HepG2 (cell line): ENCODE data around the gene BATF2. TPM values are rescaled to one million over a fixed set of nuclear protein-coding genes. Genes with fewer than 3 reads are reported as not detected.

Experiments used
- ESRRA ChIP-seq: sonication (generic); formaldehyde crosslinking; IDR thresholded peaks from 2 replicates; pipeline ENCODE4 v1.5.1; 2020; ENCODE audit warnings: mild to moderate bottlenecking, low read depth, missing genetic modification reagents
- KMT2B ChIP-seq: IDR thresholded peaks from 2 replicates; pipeline ENCODE4 v1.6.1; 2016; ENCODE audit warnings: missing genetic modification reagents, missing compliant biosample characterization
- MEIS2 ChIP-seq: sonication (generic); formaldehyde crosslinking; IDR thresholded peaks from 2 replicates; pipeline ENCODE4 v1.9.0; 2021; ENCODE audit warnings: mild to moderate bottlenecking, missing genetic modification reagents
- NPAS2 ChIP-seq: sonication (generic); formaldehyde crosslinking; IDR thresholded peaks from 2 replicates; pipeline ENCODE4 v1.8.0; 2022; ENCODE audit warnings: mild to moderate bottlenecking, missing genetic modification reagents, borderline replicate concordance
- SMC3 ChIP-seq: IDR thresholded peaks from 2 replicates; pipeline ENCODE4 v1.6.1; 2011; ENCODE audit warnings: low read length, improper control_type of control experiment
- YY1 ChIP-seq: IDR thresholded peaks from 2 replicates; pipeline ENCODE4 v1.6.1; 2011; ENCODE audit warnings: low read length, low read depth, moderate library complexity, mild to moderate bottlenecking; ENCODE audit not compliant: insufficient read depth, insufficient replicate concordance
- ZBTB20 ChIP-seq: sonication (generic); formaldehyde crosslinking; IDR thresholded peaks from 2 replicates; pipeline ENCODE4 v1.8.1; 2023; ENCODE audit warnings: missing genetic modification reagents, low read depth, mild to moderate bottlenecking, borderline replicate concordance
- ZNF33A ChIP-seq: sonication (generic); formaldehyde crosslinking; IDR thresholded peaks from 2 replicates; pipeline ENCODE4 v1.5.1; 2020; ENCODE audit warnings: missing genetic modification reagents, mild to moderate bottlenecking, moderate library complexity, borderline replicate concordance
- ZNF354B ChIP-seq: sonication (generic); formaldehyde crosslinking; IDR thresholded peaks from 2 replicates; pipeline ENCODE4 v1.8.0; 2022; ENCODE audit warnings: mild to moderate bottlenecking, missing genetic modification reagents
- ZNF577 ChIP-seq: sonication (generic); formaldehyde crosslinking; IDR thresholded peaks from 2 replicates; pipeline ENCODE4 v1.4.0; 2020; ENCODE audit warnings: mild to moderate bottlenecking, low read depth, missing genetic modification reagents, borderline replicate concordance
- ZNF883 ChIP-seq: sonication (generic); formaldehyde crosslinking; IDR thresholded peaks from 2 replicates; pipeline ENCODE4 v1.5.1; 2020; ENCODE audit warnings: mild to moderate bottlenecking, missing genetic modification reagents; ENCODE audit errors: not compliant biosample characterization
- polyA plus RNA-seq, 8 experiments: library from polyadenylated mRNA; depleted of rRNA in 3 of 8; stranded (reverse) in 7 of 8; unstranded in 1 of 8; fragments of >200 nt; fragmentation: Illumina TruSeq in 4 of 8; extraction: Trizol in 4 of 8; gene quantifications; 2 replicates each; pipeline versions ENCODE4 v1.2.1 to v1.2.3, GENCODE V29; 2011 to 2016; ENCODE audit warnings: low read depth in 4 of 8, missing spikeins in 1 of 8, mixed read lengths in 1 of 8; ENCODE audit not compliant: insufficient read depth in 1 of 8
- total RNA-seq, 5 experiments: library from RNA; depleted of rRNA; stranded (reverse); fragments of >200 nt; fragmentation: Illumina TruSeq; extraction: Trizol; gene quantifications; 2 replicates each; pipeline ENCODE4 v1.2.3, GENCODE V29; 2016; ENCODE audit warnings: low read depth in 1 of 5
- TF ChIP-seq, protein P1 (sequence below): sonication (generic); formaldehyde crosslinking; IDR thresholded peaks from 2 replicates; pipeline ENCODE4 v1.5.1; 2020; ENCODE audit warnings: mild to moderate bottlenecking, missing genetic modification reagents, borderline replicate concordance
- TF ChIP-seq, protein P2 (sequence below): sonication (generic); formaldehyde crosslinking; conservative IDR thresholded peaks from 2 replicates; pipeline ENCODE4 v1.4.0; 2020; ENCODE audit warnings: missing genetic modification reagents
- TF ChIP-seq, protein P3 (sequence below): sonication (generic); formaldehyde crosslinking; IDR thresholded peaks from 2 replicates; pipeline ENCODE4 v1.5.1; 2020; ENCODE audit warnings: mild to moderate bottlenecking, missing genetic modification reagents, moderate library complexity

Gene BATF2
- total and polyA plus RNA-seq, 2 of the 13 experiments (the other 11 are each of a cell fraction or from before 2014, with no cell fraction given) = 2.8 to 3.9 TPM

DNA sequence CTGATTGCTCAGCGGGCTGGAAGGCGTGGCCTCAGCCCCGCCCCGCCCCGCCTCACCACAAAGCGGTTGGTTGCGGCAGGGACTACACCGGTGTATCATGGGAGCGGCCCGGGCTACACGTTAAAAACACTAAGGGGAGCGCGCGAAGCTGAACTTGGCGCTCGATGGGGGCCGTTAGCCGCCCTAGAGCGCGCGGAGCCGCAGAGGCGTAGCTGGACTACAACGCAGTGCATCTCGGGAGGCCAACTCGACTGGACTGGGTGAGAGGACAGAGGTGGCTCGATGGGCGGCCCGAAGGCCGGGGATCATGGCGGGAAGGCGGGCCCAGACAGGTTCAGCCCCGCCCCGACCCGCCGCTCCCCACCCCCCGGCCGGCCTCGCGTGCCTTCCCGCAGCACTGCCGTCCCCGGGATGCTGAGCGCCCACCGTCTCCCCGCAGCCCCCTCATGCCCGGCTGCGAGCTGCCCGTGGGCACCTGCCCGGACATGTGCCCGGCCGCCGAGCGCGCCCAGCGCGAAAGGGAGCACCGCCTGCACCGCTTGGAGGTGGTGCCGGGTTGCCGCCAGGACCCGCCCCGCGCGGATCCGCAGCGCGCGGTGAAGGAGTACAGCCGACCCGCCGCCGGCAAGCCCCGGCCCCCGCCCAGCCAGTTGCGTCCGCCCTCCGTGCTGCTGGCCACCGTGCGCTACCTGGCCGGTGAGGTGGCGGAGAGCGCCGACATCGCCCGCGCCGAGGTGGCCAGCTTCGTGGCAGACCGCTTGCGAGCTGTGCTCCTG is 44.3 kb upstream of the BATF2 start, which contains the start of gene SAC3D1 (continued):
- TF ChIP-seq ZNF33A (CRISPR knock-in tag) (no peak), KMT2B (CRISPR knock-in tag) (peak; percentile 79), NPAS2 (CRISPR knock-in tag) (no peak), ZBTB20 (peak; percentile 52), ZNF883 (no peak), YY1 (peak; percentile 67), ZNF354B (CRISPR knock-in tag) (peak; percentile 92; the same call in 1 of the 2 replicates), MEIS2 (CRISPR knock-in tag) (peak; percentile 79), ZNF577 (CRISPR knock-in tag) (no peak), SMC3 (no peak), ESRRA (peak; percentile 29; the same call in 1 of the 2 replicates)
- TF ChIP-seq, protein P1, sequence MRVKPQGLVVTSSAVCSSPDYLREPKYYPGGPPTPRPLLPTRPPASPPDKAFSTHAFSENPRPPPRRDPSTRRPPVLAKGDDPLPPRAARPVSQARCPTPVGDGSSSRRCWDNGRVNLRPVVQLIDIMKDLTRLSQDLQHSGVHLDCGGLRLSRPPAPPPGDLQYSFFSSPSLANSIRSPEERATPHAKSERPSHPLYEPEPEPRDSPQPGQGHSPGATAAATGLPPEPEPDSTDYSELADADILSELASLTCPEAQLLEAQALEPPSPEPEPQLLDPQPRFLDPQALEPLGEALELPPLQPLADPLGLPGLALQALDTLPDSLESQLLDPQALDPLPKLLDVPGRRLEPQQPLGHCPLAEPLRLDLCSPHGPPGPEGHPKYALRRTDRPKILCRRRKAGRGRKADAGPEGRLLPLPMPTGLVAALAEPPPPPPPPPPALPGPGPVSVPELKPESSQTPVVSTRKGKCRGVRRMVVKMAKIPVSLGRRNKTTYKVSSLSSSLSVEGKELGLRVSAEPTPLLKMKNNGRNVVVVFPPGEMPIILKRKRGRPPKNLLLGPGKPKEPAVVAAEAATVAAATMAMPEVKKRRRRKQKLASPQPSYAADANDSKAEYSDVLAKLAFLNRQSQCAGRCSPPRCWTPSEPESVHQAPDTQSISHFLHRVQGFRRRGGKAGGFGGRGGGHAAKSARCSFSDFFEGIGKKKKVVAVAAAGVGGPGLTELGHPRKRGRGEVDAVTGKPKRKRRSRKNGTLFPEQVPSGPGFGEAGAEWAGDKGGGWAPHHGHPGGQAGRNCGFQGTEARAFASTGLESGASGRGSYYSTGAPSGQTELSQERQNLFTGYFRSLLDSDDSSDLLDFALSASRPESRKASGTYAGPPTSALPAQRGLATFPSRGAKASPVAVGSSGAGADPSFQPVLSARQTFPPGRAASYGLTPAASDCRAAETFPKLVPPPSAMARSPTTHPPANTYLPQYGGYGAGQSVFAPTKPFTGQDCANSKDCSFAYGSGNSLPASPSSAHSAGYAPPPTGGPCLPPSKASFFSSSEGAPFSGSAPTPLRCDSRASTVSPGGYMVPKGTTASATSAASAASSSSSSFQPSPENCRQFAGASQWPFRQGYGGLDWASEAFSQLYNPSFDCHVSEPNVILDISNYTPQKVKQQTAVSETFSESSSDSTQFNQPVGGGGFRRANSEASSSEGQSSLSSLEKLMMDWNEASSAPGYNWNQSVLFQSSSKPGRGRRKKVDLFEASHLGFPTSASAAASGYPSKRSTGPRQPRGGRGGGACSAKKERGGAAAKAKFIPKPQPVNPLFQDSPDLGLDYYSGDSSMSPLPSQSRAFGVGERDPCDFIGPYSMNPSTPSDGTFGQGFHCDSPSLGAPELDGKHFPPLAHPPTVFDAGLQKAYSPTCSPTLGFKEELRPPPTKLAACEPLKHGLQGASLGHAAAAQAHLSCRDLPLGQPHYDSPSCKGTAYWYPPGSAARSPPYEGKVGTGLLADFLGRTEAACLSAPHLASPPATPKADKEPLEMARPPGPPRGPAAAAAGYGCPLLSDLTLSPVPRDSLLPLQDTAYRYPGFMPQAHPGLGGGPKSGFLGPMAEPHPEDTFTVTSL (CRISPR knock-in tag) = 0 out of 2 replicates have a peak, but pooled peaks have one; percentile 5
- TF ChIP-seq, protein P2, sequence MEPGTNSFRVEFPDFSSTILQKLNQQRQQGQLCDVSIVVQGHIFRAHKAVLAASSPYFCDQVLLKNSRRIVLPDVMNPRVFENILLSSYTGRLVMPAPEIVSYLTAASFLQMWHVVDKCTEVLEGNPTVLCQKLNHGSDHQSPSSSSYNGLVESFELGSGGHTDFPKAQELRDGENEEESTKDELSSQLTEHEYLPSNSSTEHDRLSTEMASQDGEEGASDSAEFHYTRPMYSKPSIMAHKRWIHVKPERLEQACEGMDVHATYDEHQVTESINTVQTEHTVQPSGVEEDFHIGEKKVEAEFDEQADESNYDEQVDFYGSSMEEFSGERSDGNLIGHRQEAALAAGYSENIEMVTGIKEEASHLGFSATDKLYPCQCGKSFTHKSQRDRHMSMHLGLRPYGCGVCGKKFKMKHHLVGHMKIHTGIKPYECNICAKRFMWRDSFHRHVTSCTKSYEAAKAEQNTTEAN (CRISPR knock-in tag) = no peak
- TF ChIP-seq, protein P3, sequence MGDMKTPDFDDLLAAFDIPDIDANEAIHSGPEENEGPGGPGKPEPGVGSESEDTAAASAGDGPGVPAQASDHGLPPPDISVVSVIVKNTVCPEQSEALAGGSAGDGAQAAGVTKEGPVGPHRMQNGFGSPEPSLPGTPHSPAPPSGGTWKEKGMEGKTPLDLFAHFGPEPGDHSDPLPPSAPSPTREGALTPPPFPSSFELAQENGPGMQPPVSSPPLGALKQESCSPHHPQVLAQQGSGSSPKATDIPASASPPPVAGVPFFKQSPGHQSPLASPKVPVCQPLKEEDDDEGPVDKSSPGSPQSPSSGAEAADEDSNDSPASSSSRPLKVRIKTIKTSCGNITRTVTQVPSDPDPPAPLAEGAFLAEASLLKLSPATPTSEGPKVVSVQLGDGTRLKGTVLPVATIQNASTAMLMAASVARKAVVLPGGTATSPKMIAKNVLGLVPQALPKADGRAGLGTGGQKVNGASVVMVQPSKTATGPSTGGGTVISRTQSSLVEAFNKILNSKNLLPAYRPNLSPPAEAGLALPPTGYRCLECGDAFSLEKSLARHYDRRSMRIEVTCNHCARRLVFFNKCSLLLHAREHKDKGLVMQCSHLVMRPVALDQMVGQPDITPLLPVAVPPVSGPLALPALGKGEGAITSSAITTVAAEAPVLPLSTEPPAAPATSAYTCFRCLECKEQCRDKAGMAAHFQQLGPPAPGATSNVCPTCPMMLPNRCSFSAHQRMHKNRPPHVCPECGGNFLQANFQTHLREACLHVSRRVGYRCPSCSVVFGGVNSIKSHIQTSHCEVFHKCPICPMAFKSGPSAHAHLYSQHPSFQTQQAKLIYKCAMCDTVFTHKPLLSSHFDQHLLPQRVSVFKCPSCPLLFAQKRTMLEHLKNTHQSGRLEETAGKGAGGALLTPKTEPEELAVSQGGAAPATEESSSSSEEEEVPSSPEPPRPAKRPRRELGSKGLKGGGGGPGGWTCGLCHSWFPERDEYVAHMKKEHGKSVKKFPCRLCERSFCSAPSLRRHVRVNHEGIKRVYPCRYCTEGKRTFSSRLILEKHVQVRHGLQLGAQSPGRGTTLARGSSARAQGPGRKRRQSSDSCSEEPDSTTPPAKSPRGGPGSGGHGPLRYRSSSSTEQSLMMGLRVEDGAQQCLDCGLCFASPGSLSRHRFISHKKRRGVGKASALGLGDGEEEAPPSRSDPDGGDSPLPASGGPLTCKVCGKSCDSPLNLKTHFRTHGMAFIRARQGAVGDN (CRISPR knock-in tag) = peak; percentile 89
